Suprapubic skin (tissue), 4 donors: ENCODE results near the gene IRF2BPL. TPM values are rescaled to one million over a fixed set of nuclear protein-coding genes. Genes with fewer than 3 reads are reported as not detected.

Experiments used
- DNase-seq, 2 donors: peaks; one replicate each; pipeline ENCODE4 v3.0.0-alpha.2; 2019; ENCODE audit warnings: low spot score in 2 of 2
- H3K27ac ChIP-seq: fragments of 200-600 bp; sonication (generic); one replicate; pipeline ENCODE4 v1.5.1; 2019
- H3K27me3 ChIP-seq: fragments of 200-600 bp; sonication (generic); one replicate; pipeline ENCODE4 v1.5.1; 2019
- H3K36me3 ChIP-seq: fragments of 200-600 bp; sonication (generic); one replicate; pipeline ENCODE4 v1.5.1; 2019
- H3K4me1 ChIP-seq: fragments of 200-600 bp; sonication (generic); one replicate; pipeline ENCODE4 v1.5.1; 2019
- H3K4me3 ChIP-seq: fragments of 200-600 bp; sonication (generic); one replicate; pipeline ENCODE4 v1.5.1; 2019; ENCODE audit warnings: mild to moderate bottlenecking
- H3K9me3 ChIP-seq: fragments of 200-600 bp; sonication (generic); one replicate; pipeline ENCODE4 v1.5.1; 2019
- EP300 ChIP-seq: sonication (generic); formaldehyde crosslinking; IDR thresholded peaks from one replicate; pipeline ENCODE4 v1.6.1; 2017; ENCODE audit warnings: antibody characterized with exemption
- POLR2A ChIP-seq, 2 donors: fragments of 450-650 bp; IDR thresholded peaks; one replicate each; pipeline ENCODE4 v1.6.1; 2017; ENCODE audit warnings: antibody characterized with exemption in 2 of 2, mild to moderate bottlenecking in 2 of 2, moderate library complexity in 2 of 2
- POLR2AphosphoS5 ChIP-seq, 3 donors: sonication (generic); formaldehyde crosslinking; IDR thresholded peaks; one replicate each; pipeline ENCODE4 v1.6.1; 2017; ENCODE audit warnings: antibody characterized with exemption in 3 of 3
- WGBS: methylation state at CpG from one replicate; pipeline ENCODE4 v1.1.5; 2018; 5-methylcytosine and 5-hydroxymethylcytosine counted together
- total RNA-seq, 4 donors: library from RNA; depleted of rRNA; stranded (reverse); fragments of >200 nt; gene quantifications; one replicate each; pipeline ENCODE4 v1.1.0, GENCODE V29; 2016
- TF ChIP-seq, protein P1 (sequence below), 2 donors: fragments of 200-600 bp in 1 of 2; fragments of 450-650 bp in 1 of 2; sonication (generic) in 1 of 2; IDR thresholded peaks; one replicate each; pipeline ENCODE4 v1.5.1; 2016 to 2019; ENCODE audit warnings: antibody characterized with exemption in 2 of 2, mild to moderate bottlenecking in 1 of 2, moderate library complexity in 1 of 2

The IRF2BPL gene
- total RNA-seq, 4 donors from 2014 or later = 44.7 to 72.7 (median 65.6) TPM

DNA sequence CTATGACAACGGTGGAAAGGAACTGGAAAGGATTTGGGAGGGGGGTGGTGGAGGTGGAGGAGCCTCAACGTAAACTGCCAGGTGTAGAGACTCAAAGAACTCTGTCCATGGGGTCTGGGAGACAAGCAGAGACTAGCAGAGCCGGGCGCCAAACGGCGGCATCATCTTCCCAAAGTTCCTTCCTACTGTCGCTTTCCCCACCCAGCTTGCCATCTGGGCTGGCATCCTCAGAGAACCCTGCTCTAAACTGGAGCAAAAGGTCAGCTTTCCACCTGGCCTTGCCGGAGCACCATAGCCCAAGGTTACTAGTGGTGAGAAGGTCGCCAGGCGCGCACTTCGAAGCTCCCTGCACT, 4.0 kb upstream of the IRF2BPL start:
- Histone ChIP-seq H3K4me1 (peaks cover 84% of the 10 kb centered on the region), H3K9me3 (no peaks in the 10 kb centered on the region), H3K36me3 (no peaks in the 10 kb centered on the region), H3K27ac (peak overlapping the region; percentile 99), H3K4me3 (peak overlapping the region; percentile 59), H3K27me3 (no peaks in the 10 kb centered on the region)
- no peak for DNase-seq
- TF ChIP-seq POLR2AphosphoS5 (IDR thresholded peaks at IDR 0.05) (peak in 1 of 3 donors; percentile 25), POLR2A (IDR thresholded peaks at IDR 0.05) (no peak)
- 25% methylated on average over 9 of the region's 12 CpGs for WGBS

GRCh38 chr14:77031759-77032490, 3.4 kb upstream of the IRF2BPL start:
- WGBS = 12% methylated on average over 8 of the region's 8 CpGs
- H3K9me3 ChIP-seq = no peaks in the 10 kb centered on the region
- peak overlapping the region; percentile 59 for H3K4me3 ChIP-seq
- H3K4me1 ChIP-seq = peaks cover 78% of the 10 kb centered on the region
- no peak for DNase-seq
- no peaks in the 10 kb centered on the region for H3K36me3 ChIP-seq
- no peaks in the 10 kb centered on the region for H3K27me3 ChIP-seq
- peak overlapping the region; percentile 99 for H3K27ac ChIP-seq
- TF ChIP-seq POLR2AphosphoS5 (IDR thresholded peaks at IDR 0.05) (no peak), POLR2A (IDR thresholded peaks at IDR 0.05) (no peak), EP300 (no peak)
- TF ChIP-seq, protein P1, sequence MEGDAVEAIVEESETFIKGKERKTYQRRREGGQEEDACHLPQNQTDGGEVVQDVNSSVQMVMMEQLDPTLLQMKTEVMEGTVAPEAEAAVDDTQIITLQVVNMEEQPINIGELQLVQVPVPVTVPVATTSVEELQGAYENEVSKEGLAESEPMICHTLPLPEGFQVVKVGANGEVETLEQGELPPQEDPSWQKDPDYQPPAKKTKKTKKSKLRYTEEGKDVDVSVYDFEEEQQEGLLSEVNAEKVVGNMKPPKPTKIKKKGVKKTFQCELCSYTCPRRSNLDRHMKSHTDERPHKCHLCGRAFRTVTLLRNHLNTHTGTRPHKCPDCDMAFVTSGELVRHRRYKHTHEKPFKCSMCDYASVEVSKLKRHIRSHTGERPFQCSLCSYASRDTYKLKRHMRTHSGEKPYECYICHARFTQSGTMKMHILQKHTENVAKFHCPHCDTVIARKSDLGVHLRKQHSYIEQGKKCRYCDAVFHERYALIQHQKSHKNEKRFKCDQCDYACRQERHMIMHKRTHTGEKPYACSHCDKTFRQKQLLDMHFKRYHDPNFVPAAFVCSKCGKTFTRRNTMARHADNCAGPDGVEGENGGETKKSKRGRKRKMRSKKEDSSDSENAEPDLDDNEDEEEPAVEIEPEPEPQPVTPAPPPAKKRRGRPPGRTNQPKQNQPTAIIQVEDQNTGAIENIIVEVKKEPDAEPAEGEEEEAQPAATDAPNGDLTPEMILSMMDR (IDR thresholded peaks at IDR 0.05) = no peak

DNA sequence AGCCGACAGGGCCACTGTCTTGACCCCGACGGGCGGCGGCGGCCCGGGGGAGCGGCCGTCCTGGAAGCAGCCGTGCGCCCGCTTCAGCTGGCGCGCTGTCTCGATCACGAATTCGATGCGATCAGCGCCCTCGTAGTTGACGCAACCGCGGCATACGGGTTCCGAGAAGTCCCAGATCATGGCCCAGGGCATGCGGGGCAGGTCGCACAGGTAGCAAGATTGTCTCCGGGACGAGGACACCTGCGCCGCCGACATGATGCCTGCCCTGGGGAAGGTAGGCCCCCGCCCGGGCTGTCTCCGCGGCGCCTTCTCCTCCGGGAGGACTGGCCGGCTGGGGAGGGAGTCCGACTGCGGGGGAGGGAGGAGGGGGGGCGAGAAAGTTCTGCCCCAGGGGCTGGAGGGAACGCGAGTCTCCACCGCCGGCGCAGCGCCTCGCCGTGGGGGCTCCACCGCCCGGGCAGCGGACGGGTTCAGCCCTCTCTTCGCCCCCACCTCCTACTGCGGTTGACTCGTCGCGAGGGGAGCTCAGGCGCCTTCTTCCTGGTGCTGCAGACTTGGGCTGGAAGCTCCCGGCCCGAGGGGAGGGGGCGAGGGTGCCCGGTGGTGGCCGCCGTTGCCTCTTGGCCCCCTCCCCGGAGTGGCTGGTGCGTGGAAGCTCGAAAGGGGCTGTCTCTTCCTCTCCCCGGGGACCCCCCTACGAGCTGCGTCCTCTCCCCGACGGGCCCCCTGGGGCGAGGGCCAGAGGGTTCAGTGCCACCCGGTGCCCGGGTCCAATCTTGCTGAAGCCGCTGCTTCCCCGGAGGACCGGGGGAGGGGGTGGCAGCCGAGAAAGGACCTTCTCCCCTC, 747 bp downstream of the IRF2BPL start:
- peaks cover 7% of the 10 kb centered on the region for H3K36me3 ChIP-seq
- DNase-seq = peak; percentile 85 to 91
- 0% methylated on average over 29 of the region's 81 CpGs for WGBS
- H3K27me3 ChIP-seq = no peaks in the 10 kb centered on the region
- H3K4me1 ChIP-seq = peaks cover 80% of the 10 kb centered on the region
- peak overlapping the region; percentile 78 for H3K4me3 ChIP-seq
- peak overlapping the region; percentile 99 for H3K27ac ChIP-seq
- H3K9me3 ChIP-seq = no peaks in the 10 kb centered on the region
- TF ChIP-seq EP300 = no peak
- peak in 1 of 2 donors; percentile 29 for TF ChIP-seq POLR2A (IDR thresholded peaks at IDR 0.05)
- peak in 1 of 3 donors; percentile 8 for TF ChIP-seq POLR2AphosphoS5 (IDR thresholded peaks at IDR 0.05)

DNA sequence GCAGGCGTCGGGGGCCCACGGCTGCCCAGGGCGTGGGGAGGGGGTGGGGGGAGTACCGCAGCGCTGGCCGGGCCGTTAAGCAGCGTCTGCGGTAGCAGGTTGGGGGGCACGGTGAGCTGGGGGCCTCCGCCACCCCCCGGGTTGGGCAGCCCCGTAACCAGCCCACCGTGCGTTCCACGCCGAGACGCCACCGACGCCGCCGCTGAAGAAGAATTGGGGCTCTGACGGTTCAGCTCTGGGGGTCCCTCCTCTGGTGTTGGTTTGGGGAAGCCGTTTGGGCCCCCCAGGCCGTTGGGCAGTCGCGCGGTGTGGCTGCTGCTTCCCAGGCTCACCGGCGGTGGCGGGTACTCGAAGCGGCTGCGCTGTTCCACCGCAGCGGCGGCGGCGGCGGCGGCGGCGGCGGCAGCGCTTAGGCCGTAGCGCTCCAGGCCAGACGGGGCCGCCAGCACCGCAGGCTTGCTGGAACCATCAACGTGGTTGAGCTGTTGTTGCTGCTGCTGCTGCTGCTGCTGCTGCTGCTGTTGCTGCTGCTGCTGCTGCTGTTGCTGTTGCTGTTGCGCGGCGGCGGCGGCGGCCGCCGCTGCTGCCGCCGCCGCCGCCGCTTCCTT, 1.5 kb downstream of the IRF2BPL start:
- H3K27me3 ChIP-seq = no peaks in the 10 kb centered on the region
- H3K27ac ChIP-seq = peak overlapping the region; percentile 99
- DNase-seq = peak in 1 of 2 donors; percentile 82
- H3K4me3 ChIP-seq = peak overlapping the region; percentile 78
- no peaks in the 10 kb centered on the region for H3K9me3 ChIP-seq
- no peak for TF ChIP-seq POLR2AphosphoS5 (IDR thresholded peaks at IDR 0.05)
- TF ChIP-seq POLR2A (IDR thresholded peaks at IDR 0.05) = no peak
- no peak for TF ChIP-seq EP300
- TF ChIP-seq, protein P1 (IDR thresholded peaks at IDR 0.05) = peak in 1 of 2 donors; percentile 3
- H3K4me1 ChIP-seq = peaks cover 79% of the 10 kb centered on the region
- peaks cover 7% of the 10 kb centered on the region for H3K36me3 ChIP-seq
- WGBS = under 1% methylated on average over 37 of the region's 65 CpGs

GRCh38 chr14:77026166-77026929, 2.2 kb downstream of the IRF2BPL start:
- H3K4me1 ChIP-seq = peaks cover 78% of the 10 kb centered on the region
- 14% methylated on average over 13 of the region's 76 CpGs for WGBS
- DNase-seq = peak in 1 of 2 donors; percentile 83

DNA sequence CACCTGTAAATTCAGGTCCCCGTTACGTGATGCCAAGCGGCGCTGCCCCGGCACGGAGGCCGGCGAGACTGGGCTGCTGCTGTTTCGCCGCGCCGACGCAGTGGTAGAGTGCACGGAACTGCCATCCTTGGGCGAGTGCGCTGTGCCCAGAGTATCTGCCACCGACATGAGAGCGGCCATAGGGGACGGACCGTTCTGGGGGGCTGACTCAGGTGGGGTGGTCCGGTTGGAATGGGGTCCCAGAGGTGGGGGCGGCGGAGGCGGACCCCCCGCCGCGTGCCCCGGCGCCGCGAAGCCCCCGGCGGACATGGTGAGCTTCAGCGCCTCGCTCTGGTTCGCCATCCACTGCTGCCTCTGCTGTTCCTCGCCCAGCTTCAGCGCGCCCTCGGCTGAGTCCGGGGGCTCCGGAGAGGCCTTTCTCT, 2.8 kb downstream of the IRF2BPL start:
- H3K4me1 ChIP-seq = peaks cover 74% of the 10 kb centered on the region
- H3K4me3 ChIP-seq = peak overlapping the region; percentile 78
- H3K27me3 ChIP-seq = no peaks in the 10 kb centered on the region
- no peaks in the 10 kb centered on the region for H3K9me3 ChIP-seq
- 46% methylated on average over 17 of the region's 42 CpGs for WGBS
- H3K27ac ChIP-seq = peak overlapping the region; percentile 99
- H3K36me3 ChIP-seq = peaks cover 7% of the 10 kb centered on the region
- no peak for DNase-seq
- TF ChIP-seq, protein P1 (IDR thresholded peaks at IDR 0.05) = no peak
- TF ChIP-seq EP300 = no peak
- TF ChIP-seq POLR2A (IDR thresholded peaks at IDR 0.05) = no peak
- no peak for TF ChIP-seq POLR2AphosphoS5 (IDR thresholded peaks at IDR 0.05)

More at GRCh38 chr14:77026166-77026929, 2.2 kb downstream of the IRF2BPL start:
- no peaks in the 10 kb centered on the region for H3K27me3 ChIP-seq
- H3K36me3 ChIP-seq = peaks cover 7% of the 10 kb centered on the region
- TF ChIP-seq EP300 (no peak), POLR2AphosphoS5 (IDR thresholded peaks at IDR 0.05) (peak in 1 of 3 donors; percentile 32)
- no peaks in the 10 kb centered on the region for H3K9me3 ChIP-seq
- H3K27ac ChIP-seq = peak overlapping the region; percentile 99
- peak overlapping the region; percentile 78 for H3K4me3 ChIP-seq
